Measurements from ENCODE around the gene HGFAC. TPM values are rescaled to one million over a fixed set of nuclear protein-coding genes. Genes with fewer than 3 reads are reported as not detected.

Gene HGFAC
- total RNA-seq, 1 experiment from 2014 or later = 0.20 TPM

GRCh38 chr4:3405176-3405575 lies 36.6 kb upstream of the HGFAC start:
- Mint-ChIP-seq H3K4me3 (no peak overlapping the region), H3K27ac (no peak overlapping the region), H3K4me1 (peaks cover 10% of the 10 kb centered on the region; the same call in 1 of the 2 replicates), H3K9me3 (peaks cover 16% of the 10 kb centered on the region), H3K36me3 (peaks cover 14% of the 10 kb centered on the region), H3K27me3 (ENCODE audit: low read depth) (peaks cover 5% of the 10 kb centered on the region; the same call in 1 of the 2 replicates)
- no peak for DNase-seq (ENCODE audit: low spot score)
- no peak for ATAC-seq
- TF ChIP-seq NFYB (CRISPR knock-in tag; conservative IDR thresholded peaks at IDR 0.05; ENCODE audit: low read depth) = no peak
- ChIA-PET CTCF (interaction anchor here (1.9 kb wide), 1 partner anchor 13 kb away, joined by 7 read pairs; no protein-coding TSS in a partner anchor), POLR2A (interaction anchor here (1.2 kb wide), 1 partner anchor 12 kb away, joined by 3 read pairs; no protein-coding TSS in a partner anchor)

- Mint-ChIP-seq H3K4me3 (no peak overlapping the region), H3K9me3 (peaks cover 16% of the 10 kb centered on the region), H3K27ac (no peak overlapping the region), H3K27me3 (ENCODE audit: low read depth) (peaks cover 5% of the 10 kb centered on the region; the same call in 1 of the 2 replicates), H3K36me3 (peaks cover 14% of the 10 kb centered on the region), H3K4me1 (peaks cover 10% of the 10 kb centered on the region; the same call in 1 of the 2 replicates)
- POLR2A ChIA-PET = no interaction called here
- CTCF ChIA-PET = interaction anchor here (1.9 kb wide), 1 partner anchor 14 kb away, joined by 7 read pairs; no protein-coding TSS in a partner anchor
- ATAC-seq = no peak
- TF ChIP-seq ATF1 (CRISPR knock-in tag; IDR thresholded peaks at IDR 0.05) (no peak), SMAD4 (CRISPR knock-in tag; IDR thresholded peaks at IDR 0.05) (no peak), MXD4 (CRISPR knock-in tag; IDR thresholded peaks at IDR 0.05; ENCODE audit: borderline replicate concordance) (no peak), GABPB1 (CRISPR knock-in tag; IDR thresholded peaks at IDR 0.05) (no peak), NFE2L1 (CRISPR knock-in tag; IDR thresholded peaks at IDR 0.05) (no peak), JAZF1 (CRISPR knock-in tag; IDR thresholded peaks at IDR 0.05) (no peak), USF2 (CRISPR knock-in tag; IDR thresholded peaks at IDR 0.05) (no peak), KAT7 (CRISPR knock-in tag; IDR thresholded peaks at IDR 0.05; ENCODE audit: borderline replicate concordance) (no peak), SP1 (CRISPR knock-in tag; conservative IDR thresholded peaks at IDR 0.05) (no peak), ZNF121 (CRISPR knock-in tag; IDR thresholded peaks at IDR 0.05) (no peak)
- TF ChIP-seq, protein P1, sequence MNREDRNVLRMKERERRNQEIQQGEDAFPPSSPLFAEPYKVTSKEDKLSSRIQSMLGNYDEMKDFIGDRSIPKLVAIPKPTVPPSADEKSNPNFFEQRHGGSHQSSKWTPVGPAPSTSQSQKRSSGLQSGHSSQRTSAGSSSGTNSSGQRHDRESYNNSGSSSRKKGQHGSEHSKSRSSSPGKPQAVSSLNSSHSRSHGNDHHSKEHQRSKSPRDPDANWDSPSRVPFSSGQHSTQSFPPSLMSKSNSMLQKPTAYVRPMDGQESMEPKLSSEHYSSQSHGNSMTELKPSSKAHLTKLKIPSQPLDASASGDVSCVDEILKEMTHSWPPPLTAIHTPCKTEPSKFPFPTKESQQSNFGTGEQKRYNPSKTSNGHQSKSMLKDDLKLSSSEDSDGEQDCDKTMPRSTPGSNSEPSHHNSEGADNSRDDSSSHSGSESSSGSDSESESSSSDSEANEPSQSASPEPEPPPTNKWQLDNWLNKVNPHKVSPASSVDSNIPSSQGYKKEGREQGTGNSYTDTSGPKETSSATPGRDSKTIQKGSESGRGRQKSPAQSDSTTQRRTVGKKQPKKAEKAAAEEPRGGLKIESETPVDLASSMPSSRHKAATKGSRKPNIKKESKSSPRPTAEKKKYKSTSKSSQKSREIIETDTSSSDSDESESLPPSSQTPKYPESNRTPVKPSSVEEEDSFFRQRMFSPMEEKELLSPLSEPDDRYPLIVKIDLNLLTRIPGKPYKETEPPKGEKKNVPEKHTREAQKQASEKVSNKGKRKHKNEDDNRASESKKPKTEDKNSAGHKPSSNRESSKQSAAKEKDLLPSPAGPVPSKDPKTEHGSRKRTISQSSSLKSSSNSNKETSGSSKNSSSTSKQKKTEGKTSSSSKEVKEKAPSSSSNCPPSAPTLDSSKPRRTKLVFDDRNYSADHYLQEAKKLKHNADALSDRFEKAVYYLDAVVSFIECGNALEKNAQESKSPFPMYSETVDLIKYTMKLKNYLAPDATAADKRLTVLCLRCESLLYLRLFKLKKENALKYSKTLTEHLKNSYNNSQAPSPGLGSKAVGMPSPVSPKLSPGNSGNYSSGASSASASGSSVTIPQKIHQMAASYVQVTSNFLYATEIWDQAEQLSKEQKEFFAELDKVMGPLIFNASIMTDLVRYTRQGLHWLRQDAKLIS (CRISPR knock-in tag; IDR thresholded peaks at IDR 0.05; ENCODE audit: borderline replicate concordance) = no peak
- TF ChIP-seq, protein P2, sequence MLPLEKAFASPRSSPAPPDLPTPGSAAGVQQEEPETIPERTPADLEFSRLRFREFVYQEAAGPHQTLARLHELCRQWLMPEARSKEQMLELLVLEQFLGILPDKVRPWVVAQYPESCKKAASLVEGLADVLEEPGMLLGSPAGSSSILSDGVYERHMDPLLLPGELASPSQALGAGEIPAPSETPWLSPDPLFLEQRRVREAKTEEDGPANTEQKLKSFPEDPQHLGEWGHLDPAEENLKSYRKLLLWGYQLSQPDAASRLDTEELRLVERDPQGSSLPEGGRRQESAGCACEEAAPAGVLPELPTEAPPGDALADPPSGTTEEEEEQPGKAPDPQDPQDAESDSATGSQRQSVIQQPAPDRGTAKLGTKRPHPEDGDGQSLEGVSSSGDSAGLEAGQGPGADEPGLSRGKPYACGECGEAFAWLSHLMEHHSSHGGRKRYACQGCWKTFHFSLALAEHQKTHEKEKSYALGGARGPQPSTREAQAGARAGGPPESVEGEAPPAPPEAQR (CRISPR knock-in tag; IDR thresholded peaks at IDR 0.05) = no peak
- TF ChIP-seq, protein P3, sequence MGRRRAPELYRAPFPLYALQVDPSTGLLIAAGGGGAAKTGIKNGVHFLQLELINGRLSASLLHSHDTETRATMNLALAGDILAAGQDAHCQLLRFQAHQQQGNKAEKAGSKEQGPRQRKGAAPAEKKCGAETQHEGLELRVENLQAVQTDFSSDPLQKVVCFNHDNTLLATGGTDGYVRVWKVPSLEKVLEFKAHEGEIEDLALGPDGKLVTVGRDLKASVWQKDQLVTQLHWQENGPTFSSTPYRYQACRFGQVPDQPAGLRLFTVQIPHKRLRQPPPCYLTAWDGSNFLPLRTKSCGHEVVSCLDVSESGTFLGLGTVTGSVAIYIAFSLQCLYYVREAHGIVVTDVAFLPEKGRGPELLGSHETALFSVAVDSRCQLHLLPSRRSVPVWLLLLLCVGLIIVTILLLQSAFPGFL (CRISPR knock-in tag; IDR thresholded peaks at IDR 0.05; ENCODE audit: borderline replicate concordance) = no peak
- TF ChIP-seq, protein P4, sequence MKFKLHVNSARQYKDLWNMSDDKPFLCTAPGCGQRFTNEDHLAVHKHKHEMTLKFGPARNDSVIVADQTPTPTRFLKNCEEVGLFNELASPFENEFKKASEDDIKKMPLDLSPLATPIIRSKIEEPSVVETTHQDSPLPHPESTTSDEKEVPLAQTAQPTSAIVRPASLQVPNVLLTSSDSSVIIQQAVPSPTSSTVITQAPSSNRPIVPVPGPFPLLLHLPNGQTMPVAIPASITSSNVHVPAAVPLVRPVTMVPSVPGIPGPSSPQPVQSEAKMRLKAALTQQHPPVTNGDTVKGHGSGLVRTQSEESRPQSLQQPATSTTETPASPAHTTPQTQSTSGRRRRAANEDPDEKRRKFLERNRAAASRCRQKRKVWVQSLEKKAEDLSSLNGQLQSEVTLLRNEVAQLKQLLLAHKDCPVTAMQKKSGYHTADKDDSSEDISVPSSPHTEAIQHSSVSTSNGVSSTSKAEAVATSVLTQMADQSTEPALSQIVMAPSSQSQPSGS (CRISPR knock-in tag; IDR thresholded peaks at IDR 0.05; ENCODE audit: borderline replicate concordance, low read depth) = no peak
- TF ChIP-seq, protein P5, sequence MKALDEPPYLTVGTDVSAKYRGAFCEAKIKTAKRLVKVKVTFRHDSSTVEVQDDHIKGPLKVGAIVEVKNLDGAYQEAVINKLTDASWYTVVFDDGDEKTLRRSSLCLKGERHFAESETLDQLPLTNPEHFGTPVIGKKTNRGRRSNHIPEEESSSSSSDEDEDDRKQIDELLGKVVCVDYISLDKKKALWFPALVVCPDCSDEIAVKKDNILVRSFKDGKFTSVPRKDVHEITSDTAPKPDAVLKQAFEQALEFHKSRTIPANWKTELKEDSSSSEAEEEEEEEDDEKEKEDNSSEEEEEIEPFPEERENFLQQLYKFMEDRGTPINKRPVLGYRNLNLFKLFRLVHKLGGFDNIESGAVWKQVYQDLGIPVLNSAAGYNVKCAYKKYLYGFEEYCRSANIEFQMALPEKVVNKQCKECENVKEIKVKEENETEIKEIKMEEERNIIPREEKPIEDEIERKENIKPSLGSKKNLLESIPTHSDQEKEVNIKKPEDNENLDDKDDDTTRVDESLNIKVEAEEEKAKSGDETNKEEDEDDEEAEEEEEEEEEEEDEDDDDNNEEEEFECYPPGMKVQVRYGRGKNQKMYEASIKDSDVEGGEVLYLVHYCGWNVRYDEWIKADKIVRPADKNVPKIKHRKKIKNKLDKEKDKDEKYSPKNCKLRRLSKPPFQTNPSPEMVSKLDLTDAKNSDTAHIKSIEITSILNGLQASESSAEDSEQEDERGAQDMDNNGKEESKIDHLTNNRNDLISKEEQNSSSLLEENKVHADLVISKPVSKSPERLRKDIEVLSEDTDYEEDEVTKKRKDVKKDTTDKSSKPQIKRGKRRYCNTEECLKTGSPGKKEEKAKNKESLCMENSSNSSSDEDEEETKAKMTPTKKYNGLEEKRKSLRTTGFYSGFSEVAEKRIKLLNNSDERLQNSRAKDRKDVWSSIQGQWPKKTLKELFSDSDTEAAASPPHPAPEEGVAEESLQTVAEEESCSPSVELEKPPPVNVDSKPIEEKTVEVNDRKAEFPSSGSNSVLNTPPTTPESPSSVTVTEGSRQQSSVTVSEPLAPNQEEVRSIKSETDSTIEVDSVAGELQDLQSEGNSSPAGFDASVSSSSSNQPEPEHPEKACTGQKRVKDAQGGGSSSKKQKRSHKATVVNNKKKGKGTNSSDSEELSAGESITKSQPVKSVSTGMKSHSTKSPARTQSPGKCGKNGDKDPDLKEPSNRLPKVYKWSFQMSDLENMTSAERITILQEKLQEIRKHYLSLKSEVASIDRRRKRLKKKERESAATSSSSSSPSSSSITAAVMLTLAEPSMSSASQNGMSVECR (CRISPR knock-in tag; IDR thresholded peaks at IDR 0.05; ENCODE audit: borderline replicate concordance) = no peak
- DNase-seq (ENCODE audit: low spot score) = no peak
Observed at GRCh38 chr4:3406021-3406420, 35.7 kb upstream of the HGFAC start.

Measured in WTC11 (cell line).